Mucosa of descending colon (tissue), 3 donors: ENCODE results near the gene LNX1. TPM values are rescaled to one million over a fixed set of nuclear protein-coding genes. Genes with fewer than 3 reads are reported as not detected.

Source experiments
- ATAC-seq: fragments of 200-7000 bp; cut with Tn5 transposase; one replicate; pipeline ENCODE4 v1.9.1; 2020; ENCODE audit warnings: mild to moderate bottlenecking, moderate library complexity
- DNase-seq, 3 donors: peaks; one replicate each; pipeline ENCODE4 v3.0.0-alpha.2; 2020
- H3K36me3 ChIP-seq: fragments of 200-600 bp; one replicate; pipeline ENCODE4 v1.8.0; 2021; ENCODE audit warnings: low read depth, mild to moderate bottlenecking
- H3K4me1 ChIP-seq: fragments of 200-600 bp; one replicate; pipeline ENCODE4 v1.8.0; 2021; ENCODE audit warnings: low read depth, mild to moderate bottlenecking
- H3K4me3 ChIP-seq: fragments of 200-600 bp; one replicate; pipeline ENCODE4 v1.8.0; 2021; ENCODE audit warnings: mild to moderate bottlenecking
- H3K9me3 ChIP-seq: fragments of 200-600 bp; one replicate; pipeline ENCODE4 v1.8.0; 2021; ENCODE audit warnings: mild to moderate bottlenecking
- intact Hi-C, 2 donors: fragments of 100-400 bp; cut with DNase I in 1 of 2; cut with micrococcal nuclease in 1 of 2; formaldehyde crosslinking; loops; one replicate each; pipeline versions ENCODE4 v1.11.0 to v1.11.1; 2022; cut with DNase I, micrococcal nuclease
- total RNA-seq, 3 donors: library from RNA; stranded (reverse); fragmentation: NEBNext Ultra II Directional in 2 of 3; extraction: Animal tissue kit (Norgen Biotek cat#: 25700) in 2 of 3; gene quantifications; one replicate each; pipeline versions ENCODE4 v1.2.1 to v1.2.4, GENCODE V29; 2021 to 2023
- TF ChIP-seq, protein P1 (sequence below): fragments of 200-600 bp; IDR thresholded peaks from one replicate; pipeline ENCODE4 v1.8.0; 2022; ENCODE audit warnings: antibody characterized with exemption, mild to moderate bottlenecking
- donor health status: DM: no; HTN: no; CAD: no; lungs with moderate emphysema.
- donor health status: DM: no; HTN: no; CAD: no.
- donor health status: DM: no; HTN: yes; CAD: no.

The LNX1 gene
- total RNA-seq, 3 donors from 2014 or later = 8.2 to 24.3 (median 23.2) TPM

DNA sequence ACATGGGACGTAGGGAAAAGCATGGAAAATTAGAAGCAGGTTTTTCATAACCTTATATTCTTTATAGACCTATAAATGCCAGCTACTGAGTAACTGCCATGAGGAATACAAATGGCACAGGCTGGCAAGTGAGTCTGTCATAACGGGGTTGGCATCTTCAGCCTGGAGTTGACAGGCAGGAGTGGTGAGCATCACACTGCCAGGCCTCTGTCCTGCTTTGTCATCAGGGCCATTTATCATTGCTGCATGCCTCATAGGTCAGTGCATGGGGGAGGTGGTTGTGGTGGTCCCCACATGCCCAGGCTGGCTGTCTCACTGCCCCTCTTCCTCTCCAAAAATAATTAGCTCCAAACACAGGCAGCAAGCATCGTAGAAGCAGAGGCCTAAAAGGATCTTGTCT is 72.5 kb downstream of the LNX1 start:
- Histone ChIP-seq H3K9me3 (no peaks in the 10 kb centered on the region), H3K4me1 (peaks cover 4% of the 10 kb centered on the region), H3K4me3 (no peak overlapping the region), H3K36me3 (no peaks in the 10 kb centered on the region)
- TF ChIP-seq, protein P1, sequence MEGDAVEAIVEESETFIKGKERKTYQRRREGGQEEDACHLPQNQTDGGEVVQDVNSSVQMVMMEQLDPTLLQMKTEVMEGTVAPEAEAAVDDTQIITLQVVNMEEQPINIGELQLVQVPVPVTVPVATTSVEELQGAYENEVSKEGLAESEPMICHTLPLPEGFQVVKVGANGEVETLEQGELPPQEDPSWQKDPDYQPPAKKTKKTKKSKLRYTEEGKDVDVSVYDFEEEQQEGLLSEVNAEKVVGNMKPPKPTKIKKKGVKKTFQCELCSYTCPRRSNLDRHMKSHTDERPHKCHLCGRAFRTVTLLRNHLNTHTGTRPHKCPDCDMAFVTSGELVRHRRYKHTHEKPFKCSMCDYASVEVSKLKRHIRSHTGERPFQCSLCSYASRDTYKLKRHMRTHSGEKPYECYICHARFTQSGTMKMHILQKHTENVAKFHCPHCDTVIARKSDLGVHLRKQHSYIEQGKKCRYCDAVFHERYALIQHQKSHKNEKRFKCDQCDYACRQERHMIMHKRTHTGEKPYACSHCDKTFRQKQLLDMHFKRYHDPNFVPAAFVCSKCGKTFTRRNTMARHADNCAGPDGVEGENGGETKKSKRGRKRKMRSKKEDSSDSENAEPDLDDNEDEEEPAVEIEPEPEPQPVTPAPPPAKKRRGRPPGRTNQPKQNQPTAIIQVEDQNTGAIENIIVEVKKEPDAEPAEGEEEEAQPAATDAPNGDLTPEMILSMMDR = no peak
- ATAC-seq (no peak), DNase-seq (no peak)
- intact Hi-C loops = no loop called here

DNA sequence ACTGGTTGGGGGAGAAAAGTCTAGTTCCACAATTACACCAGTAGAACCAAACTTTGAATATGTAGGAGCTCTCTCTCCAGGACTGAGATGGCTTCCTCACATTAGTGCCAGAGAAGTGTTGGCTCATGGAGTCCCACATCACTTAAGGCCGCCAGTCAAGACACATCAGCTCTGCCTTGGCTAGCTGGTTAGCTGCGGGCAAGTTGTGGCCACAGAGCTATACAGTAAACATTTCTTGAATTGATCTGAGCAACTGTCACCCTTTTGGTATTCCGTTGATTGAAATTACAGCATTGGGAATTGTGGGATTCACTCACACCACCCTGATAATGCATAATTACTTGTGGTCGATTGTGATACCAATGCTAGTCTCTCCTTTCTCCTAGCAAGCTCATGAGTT is 76.2 kb downstream of the LNX1 start:
- Histone ChIP-seq H3K4me3 (no peak overlapping the region), H3K4me1 (no peaks in the 10 kb centered on the region), H3K9me3 (no peaks in the 10 kb centered on the region), H3K36me3 (no peaks in the 10 kb centered on the region)
- DNase-seq = no peak
- ATAC-seq = no peak
- intact Hi-C loops = no loop called here
- TF ChIP-seq, protein P1 = no peak

DNA sequence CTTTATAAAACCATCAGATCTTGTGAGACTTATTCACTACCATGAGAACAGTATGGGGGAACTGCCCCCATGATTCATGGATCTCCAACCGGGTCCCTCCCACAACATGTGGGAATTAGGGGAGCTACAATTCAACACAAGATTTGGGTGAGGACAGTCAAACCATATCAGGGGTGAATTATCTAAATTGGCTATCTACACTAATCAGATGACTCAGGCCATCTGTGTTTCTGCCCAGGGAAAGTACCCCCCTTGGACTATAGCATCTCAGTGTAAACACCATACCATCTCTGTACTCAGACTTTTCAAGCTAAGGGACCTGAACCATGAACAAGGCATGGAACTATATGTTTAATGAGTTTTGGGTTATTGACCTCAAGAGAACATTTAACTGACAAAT is 76.8 kb downstream of the LNX1 start:
- H3K4me3 ChIP-seq = no peak overlapping the region
- H3K9me3 ChIP-seq = no peaks in the 10 kb centered on the region
- H3K36me3 ChIP-seq = no peaks in the 10 kb centered on the region
- intact Hi-C loops = no loop called here
- DNase-seq (no peak), ATAC-seq (no peak)
- TF ChIP-seq, protein P1 = no peak
- no peaks in the 10 kb centered on the region for H3K4me1 ChIP-seq

DNA sequence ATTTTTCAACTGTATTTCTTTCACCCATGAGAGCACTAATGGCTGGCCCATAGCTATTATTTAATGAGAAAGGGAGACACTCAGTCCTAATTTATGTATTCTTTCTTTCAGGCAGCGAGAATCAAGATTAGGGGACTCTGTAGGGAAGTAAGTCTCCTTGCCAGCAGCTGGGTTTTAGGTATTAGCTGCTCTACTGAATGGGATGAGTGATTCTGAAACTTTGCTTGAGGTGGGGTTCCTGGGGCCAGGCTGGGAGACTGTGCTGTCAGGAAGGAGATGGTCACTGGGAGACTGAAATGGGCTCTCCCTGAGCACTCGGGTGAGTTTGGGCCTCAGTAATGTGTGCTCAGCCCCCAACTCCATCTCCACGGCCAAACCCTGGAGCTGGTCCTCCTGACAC is 78.7 kb downstream of the LNX1 start:
- TF ChIP-seq, protein P1 = no peak
- ATAC-seq = no peak
- no peaks in the 10 kb centered on the region for H3K4me1 ChIP-seq
- intact Hi-C loops = no loop called here
- no peaks in the 10 kb centered on the region for H3K9me3 ChIP-seq
- no peak for DNase-seq
- H3K36me3 ChIP-seq = no peaks in the 10 kb centered on the region
- H3K4me3 ChIP-seq = no peak overlapping the region

DNA sequence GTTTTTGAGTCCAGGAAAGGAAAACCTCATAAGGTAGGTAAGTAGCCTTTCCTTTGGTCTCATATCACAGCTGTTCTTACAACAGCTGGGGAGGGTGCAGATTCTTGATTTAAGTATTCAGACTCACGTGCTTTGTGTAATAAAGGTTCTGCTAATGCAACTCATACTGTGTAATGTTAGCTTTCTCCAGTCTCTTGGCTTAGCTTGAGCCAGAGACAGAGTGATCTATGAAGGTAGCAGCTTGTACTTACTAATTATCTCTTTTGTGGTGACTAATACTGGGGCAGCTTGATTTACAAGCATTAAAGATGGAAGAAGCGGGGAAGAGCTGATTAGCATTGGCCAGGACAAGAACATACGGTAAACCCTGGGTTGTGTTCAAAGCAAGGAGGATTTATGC is 80.3 kb downstream of the LNX1 start:
- no peaks in the 10 kb centered on the region for H3K36me3 ChIP-seq
- ATAC-seq (no peak), DNase-seq (no peak)
- no peak overlapping the region for H3K4me3 ChIP-seq
- intact Hi-C loops = no loop called here
- no peaks in the 10 kb centered on the region for H3K9me3 ChIP-seq
- no peaks in the 10 kb centered on the region for H3K4me1 ChIP-seq
- TF ChIP-seq, protein P1 = no peak

DNA sequence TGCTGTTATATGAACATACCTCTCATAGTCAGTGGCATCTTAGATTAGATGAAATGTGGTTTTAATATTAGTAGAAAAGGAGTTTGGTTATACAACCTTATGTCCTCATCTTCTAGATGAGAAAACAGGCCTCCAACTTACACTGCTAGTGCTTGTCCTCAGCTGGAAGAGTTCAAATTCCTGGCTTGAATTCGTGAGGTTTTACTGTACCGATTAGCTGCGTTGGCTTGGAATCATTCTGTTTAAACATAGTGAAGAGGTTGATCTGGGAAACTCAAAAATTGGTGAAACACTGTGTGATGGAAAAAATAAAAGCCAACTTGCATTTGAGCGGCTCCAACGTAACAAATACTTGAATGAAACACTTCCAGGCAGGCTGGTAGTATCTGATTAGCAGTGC is 81.0 kb downstream of the LNX1 start:
- intact Hi-C loops = no loop called here
- Histone ChIP-seq H3K4me1 (no peaks in the 10 kb centered on the region), H3K36me3 (no peaks in the 10 kb centered on the region), H3K9me3 (no peaks in the 10 kb centered on the region), H3K4me3 (no peak overlapping the region)
- TF ChIP-seq, protein P1 = no peak
- ATAC-seq (no peak), DNase-seq (no peak)
